Body of pancreas (tissue), 4 donors: Measurements from ENCODE around the gene HEY2.

Experiments used
- POLR2A ChIP-seq, 3 donors: fragments of 450-650 bp; IDR thresholded peaks; one replicate each; pipeline ENCODE4 v1.6.1; 2016; ENCODE audit warnings: antibody characterized with exemption in 3 of 3, mild to moderate bottlenecking in 2 of 3
- TF ChIP-seq, protein P1 (sequence below), 7 experiments: fragments of 450-650 bp in 4 of 7; fragments of 200-600 bp in 3 of 7; sonication (generic) in 3 of 7; IDR thresholded peaks; one replicate each; pipeline ENCODE4 v1.5.1; 2016 to 2019; ENCODE audit warnings: antibody characterized with exemption in 7 of 7

DNA sequence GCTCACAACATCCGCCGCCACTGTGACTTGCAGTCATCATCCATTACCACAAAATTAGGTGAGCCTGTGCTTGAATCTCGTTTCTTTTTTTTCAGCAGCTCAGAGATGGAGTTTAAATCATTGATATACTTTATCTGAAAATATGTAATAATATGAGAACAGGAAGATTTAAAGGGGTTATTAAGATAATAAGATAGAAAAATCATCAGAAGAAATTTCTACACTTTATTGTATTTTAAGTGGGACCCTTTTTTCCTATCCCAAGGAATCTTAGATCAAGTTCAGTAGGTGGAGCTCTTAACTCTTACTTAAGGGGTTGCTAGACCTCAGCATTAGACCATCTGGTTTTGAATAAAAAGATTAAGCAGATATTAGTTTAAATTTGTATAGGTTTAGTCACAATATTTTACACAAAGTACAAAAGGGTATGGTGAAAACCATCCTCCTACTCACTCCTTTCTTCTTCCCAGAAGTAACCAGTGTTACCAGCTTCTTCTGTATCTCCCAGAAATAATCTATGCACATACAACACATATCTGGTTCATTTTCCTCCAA, 32.0 kb downstream of the HEY2 start:
- TF ChIP-seq, protein P1, sequence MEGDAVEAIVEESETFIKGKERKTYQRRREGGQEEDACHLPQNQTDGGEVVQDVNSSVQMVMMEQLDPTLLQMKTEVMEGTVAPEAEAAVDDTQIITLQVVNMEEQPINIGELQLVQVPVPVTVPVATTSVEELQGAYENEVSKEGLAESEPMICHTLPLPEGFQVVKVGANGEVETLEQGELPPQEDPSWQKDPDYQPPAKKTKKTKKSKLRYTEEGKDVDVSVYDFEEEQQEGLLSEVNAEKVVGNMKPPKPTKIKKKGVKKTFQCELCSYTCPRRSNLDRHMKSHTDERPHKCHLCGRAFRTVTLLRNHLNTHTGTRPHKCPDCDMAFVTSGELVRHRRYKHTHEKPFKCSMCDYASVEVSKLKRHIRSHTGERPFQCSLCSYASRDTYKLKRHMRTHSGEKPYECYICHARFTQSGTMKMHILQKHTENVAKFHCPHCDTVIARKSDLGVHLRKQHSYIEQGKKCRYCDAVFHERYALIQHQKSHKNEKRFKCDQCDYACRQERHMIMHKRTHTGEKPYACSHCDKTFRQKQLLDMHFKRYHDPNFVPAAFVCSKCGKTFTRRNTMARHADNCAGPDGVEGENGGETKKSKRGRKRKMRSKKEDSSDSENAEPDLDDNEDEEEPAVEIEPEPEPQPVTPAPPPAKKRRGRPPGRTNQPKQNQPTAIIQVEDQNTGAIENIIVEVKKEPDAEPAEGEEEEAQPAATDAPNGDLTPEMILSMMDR (IDR thresholded peaks at IDR 0.05), result peak in 1 of 7 experiments; percentile 14
- TF ChIP-seq POLR2A (IDR thresholded peaks at IDR 0.05), result no peak
